GM18868 (cell line): Measurements from ENCODE around the gene IL7R.
A peak's percentile ranks its signal among the peaks of the same experiment; 100 is the strongest.

Experiments used
- ATAC-seq: cut with Tn5 transposase; IDR thresholded peaks from one replicate; pipeline ENCODE4 v1.9.1; 2021; ENCODE audit warnings: mild to moderate bottlenecking, moderate library complexity; ENCODE audit not compliant: unreplicated experiment

IL7R gene

GRCh38 chr5:35903631-35904203, 47.0 kb downstream of the IL7R start:
- ATAC-seq: no peak

GRCh38 chr5:35904443-35905132, 47.9 kb downstream of the IL7R start:
- ATAC-seq: peak; percentile 71

- ATAC-seq: no peak
Observed at GRCh38 chr5:35908228-35908627, 51.5 kb downstream of the IL7R start.

GRCh38 chr5:35908814-35909213, 52.1 kb downstream of the IL7R start:
- ATAC-seq: no peak

GRCh38 chr5:35919191-35919590, 62.5 kb downstream of the IL7R start:
- ATAC-seq: no peak

- ATAC-seq: no peak
Observed at GRCh38 chr5:35920890-35921289, 64.2 kb downstream of the IL7R start.

- ATAC-seq: no peak
Observed at GRCh38 chr5:35921930-35922329, 65.2 kb downstream of the IL7R start.

GRCh38 chr5:35922468-35922867, 65.8 kb downstream of the IL7R start:
- ATAC-seq: no peak

- no peak for ATAC-seq
Observed at GRCh38 chr5:35924122-35924949, 67.6 kb downstream of the IL7R start.

GRCh38 chr5:35924950-35925722, 68.4 kb downstream of the IL7R start:
- ATAC-seq: peak; percentile 81

- ATAC-seq: peak; percentile 68
Observed at GRCh38 chr5:35926389-35927051, 69.8 kb downstream of the IL7R start.
